Adrenal gland (tissue), 12 donors: Measurements from ENCODE around the gene ANKRD30B. TPM values are rescaled to one million over a fixed set of nuclear protein-coding genes. Genes with fewer than 3 reads are reported as not detected.
"Not testable (repeated sequence)": the region's sequence is repeated elsewhere in the genome, so short reads cannot be mapped to it uniquely, and the experiment has no call there.

Source experiments
- DNase-seq, 7 donors: peaks; one replicate each; pipeline ENCODE4 v3.0.0-alpha.2; 2019 to 2020
- H3K27ac ChIP-seq, 5 donors: fragments of 200-600 bp; sonication (generic) in 4 of 5; 1 replicate in 3 of 5; 2 replicates in 2 of 5; pipeline versions ENCODE4 v1.5.1 to v1.8.0; 2016 to 2020; ENCODE audit warnings: mild to moderate bottlenecking in 1 of 5
- H3K27me3 ChIP-seq: fragments of 200-600 bp; 2 replicates; pipeline ENCODE4 v1.8.0; 2021
- H3K36me3 ChIP-seq, 2 donors: fragments of 200-600 bp; replicated peaks in 1 of 2; 1 replicate in 1 of 2; 2 replicates in 1 of 2; pipeline versions ENCODE4 v1.5.1 to v1.8.0; 2018 to 2022
- H3K4me1 ChIP-seq, 2 donors: fragments of 200-600 bp; replicated peaks in 1 of 2; 1 replicate in 1 of 2; 2 replicates in 1 of 2; pipeline versions ENCODE4 v1.5.1 to v1.8.0; 2018 to 2021
- H3K4me3 ChIP-seq, 4 donors: fragments of 200-600 bp; sonication (generic) in 3 of 4; one replicate each; pipeline ENCODE4 v1.5.1; 2016 to 2018
- H3K9me3 ChIP-seq, 3 donors: fragments of 200-600 bp; sonication (generic) in 1 of 3; replicated peaks in 1 of 3; 1 replicate in 2 of 3; 2 replicates in 1 of 3; pipeline versions ENCODE4 v1.5.1 to v1.8.0; 2016 to 2021
- POLR2A ChIP-seq, 2 donors: fragments of 450-650 bp; IDR thresholded peaks; one replicate each; pipeline ENCODE4 v1.6.1; 2017; ENCODE audit warnings: antibody characterized with exemption in 2 of 2, mild to moderate bottlenecking in 2 of 2, moderate library complexity in 1 of 2
- WGBS, 4 donors: extraction: QIAGEN DNeasy Blood & Tissue Kit in 2 of 4; methylation state at CpG; one replicate each; pipeline versions ENCODE4 v1.1.5 to v1.1.7; 2013 to 2017; 5-methylcytosine and 5-hydroxymethylcytosine counted together
- intact Hi-C, 2 donors: fragments of 100-400 bp; cut with DNase I; formaldehyde crosslinking; loops; one replicate each; pipeline versions ENCODE4 v1.14.1 to v1.15.0; 2022 to 2023
- polyA plus RNA-seq, 3 donors: library from polyadenylated mRNA; stranded (reverse); fragments of 200-250 nt in 2 of 3; fragments of 350-450 nt in 1 of 3; fragmentation: Illumina TruSeq in 1 of 3; extraction: RNeasy Lipid Tissue Mini Kit (QIAGEN cat#74804) in 1 of 3; gene quantifications; one replicate each; pipeline ENCODE4 v1.2.3, GENCODE V29; 2013 to 2014
- total RNA-seq, 9 donors: library from RNA; depleted of rRNA in 4 of 9; stranded (reverse); fragments of >200 nt in 4 of 9; fragments of 120-200 nt in 1 of 9; fragmentation: NEBNext Ultra II Directional in 1 of 9; extraction: Animal tissue kit (Norgen Biotek cat#: 25700) in 1 of 9; gene quantifications; one replicate each; pipeline versions ENCODE4 v1.1.0 to v1.2.4, GENCODE V29; 2013 to 2023
- TF ChIP-seq, protein P1 (sequence below), 6 experiments: fragments of 450-650 bp in 4 of 6; fragments of 200-600 bp in 2 of 6; sonication (generic) in 1 of 6; IDR thresholded peaks; 1 replicate in 5 of 6; 2 replicates in 1 of 6; pipeline versions ENCODE4 v1.5.1 to v1.8.0; 2016 to 2021; ENCODE audit warnings: antibody characterized with exemption in 6 of 6, mild to moderate bottlenecking in 2 of 6, moderate library complexity in 1 of 6
- donor health status: healthy with polysubstance abuse.
- donor health status: Bipolar disorder and iron deficiency.
- donor health status: DM: yes; HTN: yes; CAD: no.
- donor health status: DM: no; HTN: no; CAD: no.
- donor health status: DM: no; HTN: no; CAD: no.
- donor health status: DM: yes; HTN: yes; CAD: no.

Gene ANKRD30B
- total and polyA plus RNA-seq, 12 donors, result 0.04 to 9.7 (median 0.61) TPM; not detected in 4

GRCh38 chr18:14748496-14748895 is 524 bp downstream of the ANKRD30B start:
- TF ChIP-seq, protein P1, sequence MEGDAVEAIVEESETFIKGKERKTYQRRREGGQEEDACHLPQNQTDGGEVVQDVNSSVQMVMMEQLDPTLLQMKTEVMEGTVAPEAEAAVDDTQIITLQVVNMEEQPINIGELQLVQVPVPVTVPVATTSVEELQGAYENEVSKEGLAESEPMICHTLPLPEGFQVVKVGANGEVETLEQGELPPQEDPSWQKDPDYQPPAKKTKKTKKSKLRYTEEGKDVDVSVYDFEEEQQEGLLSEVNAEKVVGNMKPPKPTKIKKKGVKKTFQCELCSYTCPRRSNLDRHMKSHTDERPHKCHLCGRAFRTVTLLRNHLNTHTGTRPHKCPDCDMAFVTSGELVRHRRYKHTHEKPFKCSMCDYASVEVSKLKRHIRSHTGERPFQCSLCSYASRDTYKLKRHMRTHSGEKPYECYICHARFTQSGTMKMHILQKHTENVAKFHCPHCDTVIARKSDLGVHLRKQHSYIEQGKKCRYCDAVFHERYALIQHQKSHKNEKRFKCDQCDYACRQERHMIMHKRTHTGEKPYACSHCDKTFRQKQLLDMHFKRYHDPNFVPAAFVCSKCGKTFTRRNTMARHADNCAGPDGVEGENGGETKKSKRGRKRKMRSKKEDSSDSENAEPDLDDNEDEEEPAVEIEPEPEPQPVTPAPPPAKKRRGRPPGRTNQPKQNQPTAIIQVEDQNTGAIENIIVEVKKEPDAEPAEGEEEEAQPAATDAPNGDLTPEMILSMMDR (IDR thresholded peaks at IDR 0.05), result no peak
- TF ChIP-seq POLR2A (IDR thresholded peaks at IDR 0.05), result no peak
- Histone ChIP-seq H3K9me3 (no peaks in the 10 kb centered on the region), H3K4me3 (no peak overlapping the region), H3K27ac (no peak overlapping the region), H3K36me3 (no peaks in the 10 kb centered on the region), H3K4me1 (no peaks in the 10 kb centered on the region), H3K27me3 (peaks cover 7% of the 10 kb centered on the region)
- intact Hi-C loops, result no loop called here
- DNase-seq, result no peak
- WGBS, 4 donors, result 31 to 79% (median 42%) methylated on average over 13 to 15 of the region's 15 CpGs

- DNase-seq, H3K36me3 ChIP-seq, H3K9me3 ChIP-seq, intact Hi-C loops, H3K27me3 ChIP-seq, H3K27ac ChIP-seq, H3K4me3 ChIP-seq, H3K4me1 ChIP-seq: not testable (repeated sequence)
- 68 to 86% (median 73%) methylated on average over 5 of the region's 5 CpGs for WGBS, 4 donors
Measured at GRCh38 chr18:14763566-14763965, 15.6 kb downstream of the ANKRD30B start.

DNA sequence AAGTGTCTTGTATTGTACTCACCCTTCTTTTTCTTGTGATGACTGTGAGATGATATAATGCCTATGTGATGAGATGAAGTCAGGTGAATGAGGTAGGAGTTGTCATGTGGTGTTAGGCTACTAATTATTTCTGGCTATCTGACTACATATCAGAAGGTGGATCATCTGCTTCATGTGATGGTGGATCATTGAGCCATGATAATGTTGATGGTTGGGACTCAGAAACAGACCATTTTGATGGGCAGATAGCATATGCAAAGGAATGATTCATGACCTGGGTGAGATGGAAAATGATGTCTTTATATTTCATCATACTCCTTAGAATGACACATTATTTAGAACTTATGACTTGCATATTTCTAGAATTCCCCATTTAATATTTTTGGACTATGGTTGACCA is 19.5 kb downstream of the ANKRD30B start:
- Histone ChIP-seq H3K36me3 (no peaks in the 10 kb centered on the region), H3K4me3 (no peak overlapping the region), H3K27me3 (no peaks in the 10 kb centered on the region), H3K27ac (no peak overlapping the region), H3K9me3 (no peaks in the 10 kb centered on the region), H3K4me1 (no peaks in the 10 kb centered on the region)
- TF ChIP-seq, protein P1 (IDR thresholded peaks at IDR 0.05), result no peak
- no peak for TF ChIP-seq POLR2A (IDR thresholded peaks at IDR 0.05)
- intact Hi-C loops, result no loop called here
- DNase-seq, result no peak

DNA sequence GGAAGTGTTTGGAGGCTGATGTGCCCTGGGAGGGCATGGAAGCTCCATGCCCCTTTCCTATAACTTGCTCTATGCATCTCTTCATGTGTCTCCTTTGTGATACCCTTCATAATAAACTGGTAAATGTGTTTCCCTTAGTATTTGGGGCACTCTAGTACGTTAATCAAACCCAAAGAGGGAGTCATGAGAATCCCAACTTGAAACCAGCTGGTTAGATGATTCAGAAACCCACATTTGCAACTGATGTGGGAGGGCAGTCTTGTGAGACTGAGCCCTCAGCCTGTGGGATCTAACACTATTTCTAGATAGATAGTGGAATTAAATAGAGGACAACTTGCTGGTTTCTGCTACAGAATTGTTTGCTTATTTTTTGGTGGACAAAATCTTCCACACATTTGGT is 20.3 kb downstream of the ANKRD30B start:
- no peak for DNase-seq
- H3K27ac ChIP-seq, result no peak overlapping the region
- no peak overlapping the region for H3K4me3 ChIP-seq
- no peaks in the 10 kb centered on the region for H3K9me3 ChIP-seq
- 27 to 48% (median 38%) methylated on average over 1 of the region's 1 CpG for WGBS, 4 donors
- no peaks in the 10 kb centered on the region for H3K4me1 ChIP-seq
- no peaks in the 10 kb centered on the region for H3K36me3 ChIP-seq
- no peaks in the 10 kb centered on the region for H3K27me3 ChIP-seq
- TF ChIP-seq POLR2A (IDR thresholded peaks at IDR 0.05), result no peak
- TF ChIP-seq, protein P1 (IDR thresholded peaks at IDR 0.05), result no peak
- intact Hi-C loops, result no loop called here

- DNase-seq, result no peak
- H3K36me3 ChIP-seq, result no peaks in the 10 kb centered on the region
- no peak overlapping the region for H3K27ac ChIP-seq
- H3K4me1 ChIP-seq, result no peaks in the 10 kb centered on the region
- TF ChIP-seq POLR2A (IDR thresholded peaks at IDR 0.05), result no peak
- TF ChIP-seq, protein P1 (IDR thresholded peaks at IDR 0.05), result no peak
- 71 to 82% (median 78%) methylated on average over 2 of the region's 2 CpGs for WGBS, 4 donors
- no peak overlapping the region for H3K4me3 ChIP-seq
- intact Hi-C loops, result no loop called here
- no peaks in the 10 kb centered on the region for H3K27me3 ChIP-seq
- no peaks in the 10 kb centered on the region for H3K9me3 ChIP-seq
Measured at GRCh38 chr18:14769381-14769780, 21.4 kb downstream of the ANKRD30B start.
